DOHH2 (cell line): ENCODE data around the gene PDE4D.

ENCODE experiments used
- EZH2phosphoT487 ChIP-seq: fragments of 200-600 bp; sonication (generic); IDR thresholded peaks from 2 replicates; pipeline ENCODE4 v1.6.1; 2017; ENCODE audit warnings: borderline replicate concordance, mild to moderate bottlenecking, antibody characterized with exemption, low read length, moderate library complexity, mixed read lengths
- TF ChIP-seq, protein P1 (sequence below): fragments of 200-600 bp; sonication (generic); IDR thresholded peaks from one replicate; pipeline ENCODE4 v1.5.1; 2014; ENCODE audit warnings: antibody characterized with exemption, mild to moderate bottlenecking, low read depth, low read length; ENCODE audit not compliant: poor library complexity, severe bottlenecking

DNA sequence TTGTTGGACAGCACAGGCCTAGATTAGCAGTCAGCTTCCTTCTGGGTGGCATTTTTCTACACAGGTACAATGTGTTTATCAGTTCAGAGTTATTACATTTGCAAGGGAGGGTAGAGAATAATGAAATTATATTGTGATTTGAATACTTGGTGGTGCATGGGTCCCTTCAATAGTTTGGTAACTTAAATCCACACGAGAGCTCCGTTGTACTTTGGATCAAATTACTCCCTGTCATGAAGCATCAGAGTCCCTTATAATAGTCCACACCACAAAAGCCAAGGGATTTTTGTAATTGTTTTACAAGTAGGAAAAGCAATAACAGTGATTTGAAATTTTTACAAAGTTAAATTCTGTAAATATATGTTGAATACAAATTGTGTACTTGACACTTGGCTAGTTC lies 552.4 kb downstream of the PDE4D start:
- TF ChIP-seq, protein P1, sequence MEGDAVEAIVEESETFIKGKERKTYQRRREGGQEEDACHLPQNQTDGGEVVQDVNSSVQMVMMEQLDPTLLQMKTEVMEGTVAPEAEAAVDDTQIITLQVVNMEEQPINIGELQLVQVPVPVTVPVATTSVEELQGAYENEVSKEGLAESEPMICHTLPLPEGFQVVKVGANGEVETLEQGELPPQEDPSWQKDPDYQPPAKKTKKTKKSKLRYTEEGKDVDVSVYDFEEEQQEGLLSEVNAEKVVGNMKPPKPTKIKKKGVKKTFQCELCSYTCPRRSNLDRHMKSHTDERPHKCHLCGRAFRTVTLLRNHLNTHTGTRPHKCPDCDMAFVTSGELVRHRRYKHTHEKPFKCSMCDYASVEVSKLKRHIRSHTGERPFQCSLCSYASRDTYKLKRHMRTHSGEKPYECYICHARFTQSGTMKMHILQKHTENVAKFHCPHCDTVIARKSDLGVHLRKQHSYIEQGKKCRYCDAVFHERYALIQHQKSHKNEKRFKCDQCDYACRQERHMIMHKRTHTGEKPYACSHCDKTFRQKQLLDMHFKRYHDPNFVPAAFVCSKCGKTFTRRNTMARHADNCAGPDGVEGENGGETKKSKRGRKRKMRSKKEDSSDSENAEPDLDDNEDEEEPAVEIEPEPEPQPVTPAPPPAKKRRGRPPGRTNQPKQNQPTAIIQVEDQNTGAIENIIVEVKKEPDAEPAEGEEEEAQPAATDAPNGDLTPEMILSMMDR: no peak
- no peak for TF ChIP-seq EZH2phosphoT487
